ENCODE results near the gene RXRA. TPM values are rescaled to one million over a fixed set of nuclear protein-coding genes. Genes with fewer than 3 reads are reported as not detected.
A peak's percentile ranks its signal among the peaks of the same experiment; 100 is the strongest.

Gene RXRA
- total and polyA plus RNA-seq, 10 donors = 10.9 to 116 (median 81.0) TPM

- peaks cover 10 to 20% (median 15%) of the 10 kb centered on the region in 6 donors for H3K4me1 ChIP-seq
- 86 to 96% (median 93%) methylated on average over 6 to 9 of the region's 9 CpGs for WGBS, 5 donors
- peaks cover 0 to 4% (median 0%) of the 10 kb centered on the region in 8 donors for H3K9me3 ChIP-seq
- H3K27ac ChIP-seq = peak overlapping the region in 7 of 8 donors; percentile 49 to 80 (median 63)
- no peaks in the 10 kb centered on the region for H3K27me3 ChIP-seq (replicated peaks in 1 of 7)
- H3K4me3 ChIP-seq = no peak overlapping the region
- TF ChIP-seq POLR2A (IDR thresholded peaks at IDR 0.05) = no peak
- no peak for TF ChIP-seq POLR2AphosphoS5 (IDR thresholded peaks at IDR 0.05)
- TF ChIP-seq, protein P1, sequence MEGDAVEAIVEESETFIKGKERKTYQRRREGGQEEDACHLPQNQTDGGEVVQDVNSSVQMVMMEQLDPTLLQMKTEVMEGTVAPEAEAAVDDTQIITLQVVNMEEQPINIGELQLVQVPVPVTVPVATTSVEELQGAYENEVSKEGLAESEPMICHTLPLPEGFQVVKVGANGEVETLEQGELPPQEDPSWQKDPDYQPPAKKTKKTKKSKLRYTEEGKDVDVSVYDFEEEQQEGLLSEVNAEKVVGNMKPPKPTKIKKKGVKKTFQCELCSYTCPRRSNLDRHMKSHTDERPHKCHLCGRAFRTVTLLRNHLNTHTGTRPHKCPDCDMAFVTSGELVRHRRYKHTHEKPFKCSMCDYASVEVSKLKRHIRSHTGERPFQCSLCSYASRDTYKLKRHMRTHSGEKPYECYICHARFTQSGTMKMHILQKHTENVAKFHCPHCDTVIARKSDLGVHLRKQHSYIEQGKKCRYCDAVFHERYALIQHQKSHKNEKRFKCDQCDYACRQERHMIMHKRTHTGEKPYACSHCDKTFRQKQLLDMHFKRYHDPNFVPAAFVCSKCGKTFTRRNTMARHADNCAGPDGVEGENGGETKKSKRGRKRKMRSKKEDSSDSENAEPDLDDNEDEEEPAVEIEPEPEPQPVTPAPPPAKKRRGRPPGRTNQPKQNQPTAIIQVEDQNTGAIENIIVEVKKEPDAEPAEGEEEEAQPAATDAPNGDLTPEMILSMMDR (IDR thresholded peaks at IDR 0.05 in 8 of 11, conservative IDR thresholded peaks at IDR 0.05 in 3 of 11) = no peak
- H3K36me3 ChIP-seq = no peaks in the 10 kb centered on the region
- intact Hi-C loops (cut with DNase I; ENCODE audit: low total_unique reads) = no loop called here
- no peak for DNase-seq
These were observed 150.2 kb downstream of the RXRA start for GRCh38 chr9:134476272-134476941.

- Histone ChIP-seq H3K36me3 (no peaks in the 10 kb centered on the region), H3K4me3 (no peak overlapping the region), H3K27ac (peak overlapping the region in 5 of 8 donors; percentile 55 to 80 (median 69)), H3K9me3 (peaks cover 0 to 4% (median 0%) of the 10 kb centered on the region in 8 donors), H3K4me1 (peaks cover 10 to 20% (median 15%) of the 10 kb centered on the region in 6 donors), H3K27me3 (replicated peaks in 1 of 7) (no peaks in the 10 kb centered on the region)
- intact Hi-C loops (cut with DNase I; ENCODE audit: low total_unique reads) = no loop called here
- TF ChIP-seq POLR2A (IDR thresholded peaks at IDR 0.05) (no peak), POLR2AphosphoS5 (IDR thresholded peaks at IDR 0.05) (no peak)
- TF ChIP-seq, protein P1 (IDR thresholded peaks at IDR 0.05 in 8 of 11, conservative IDR thresholded peaks at IDR 0.05 in 3 of 11) = no peak
- no peak for DNase-seq
- 90 to 94% (median 92%) methylated on average over 12 to 15 of the region's 15 CpGs for WGBS, 5 donors
These were observed 150.7 kb downstream of the RXRA start for GRCh38 chr9:134476942-134477335.

GRCh38 chr9:134477342-134477925 is 151.2 kb downstream of the RXRA start:
- WGBS, 5 donors = 75 to 82% (median 78%) methylated on average over 11 to 15 of the region's 15 CpGs
- intact Hi-C loops (cut with DNase I; ENCODE audit: low total_unique reads) = no loop called here
- TF ChIP-seq, protein P1 (IDR thresholded peaks at IDR 0.05 in 8 of 11, conservative IDR thresholded peaks at IDR 0.05 in 3 of 11) = no peak
- TF ChIP-seq POLR2A (IDR thresholded peaks at IDR 0.05) = no peak
- TF ChIP-seq POLR2AphosphoS5 (IDR thresholded peaks at IDR 0.05) = no peak
- Histone ChIP-seq H3K4me1 (peaks cover 10 to 20% (median 15%) of the 10 kb centered on the region in 6 donors), H3K27me3 (replicated peaks in 1 of 7) (no peaks in the 10 kb centered on the region), H3K9me3 (peaks cover 0 to 4% (median 0%) of the 10 kb centered on the region in 8 donors), H3K4me3 (no peak overlapping the region), H3K27ac (peak overlapping the region in 5 of 8 donors; percentile 55 to 80 (median 69)), H3K36me3 (no peaks in the 10 kb centered on the region)
- DNase-seq = no peak

DNA sequence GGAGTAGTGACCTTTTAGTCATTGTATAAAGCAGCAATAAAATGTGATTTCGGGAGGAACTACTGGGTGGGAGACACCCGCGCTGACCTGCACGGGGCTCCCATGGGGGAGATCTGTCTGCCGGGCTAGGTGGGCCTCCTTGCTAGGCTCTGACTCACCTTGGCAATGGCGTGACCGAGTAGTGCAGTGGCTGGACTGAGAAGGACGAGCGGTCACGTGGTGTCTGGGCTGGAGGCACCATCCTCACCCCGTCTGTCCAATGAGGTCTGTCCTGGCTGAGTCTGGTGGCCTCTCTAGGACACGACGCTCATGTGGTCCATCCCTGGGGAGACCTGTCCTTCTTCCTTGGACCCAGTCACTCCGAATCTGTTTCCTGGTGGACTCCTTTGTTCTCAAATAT is 151.7 kb downstream of the RXRA start:
- H3K27ac ChIP-seq = peak overlapping the region in 1 of 8 donors; percentile 80
- intact Hi-C loops (cut with DNase I; ENCODE audit: low total_unique reads) = no loop called here
- no peak for TF ChIP-seq POLR2A (IDR thresholded peaks at IDR 0.05)
- TF ChIP-seq POLR2AphosphoS5 (IDR thresholded peaks at IDR 0.05) = no peak
- TF ChIP-seq, protein P1 (IDR thresholded peaks at IDR 0.05 in 8 of 11, conservative IDR thresholded peaks at IDR 0.05 in 3 of 11) = no peak
- no peaks in the 10 kb centered on the region for H3K27me3 ChIP-seq (replicated peaks in 1 of 7)
- H3K9me3 ChIP-seq = peaks cover 0 to 4% (median 0%) of the 10 kb centered on the region in 8 donors
- 90 to 96% (median 92%) methylated on average over 14 of the region's 14 CpGs for WGBS, 5 donors
- no peaks in the 10 kb centered on the region for H3K36me3 ChIP-seq
- H3K4me1 ChIP-seq = peaks cover 10 to 23% (median 15%) of the 10 kb centered on the region in 6 donors
- no peak for DNase-seq
- no peak overlapping the region for H3K4me3 ChIP-seq

Data from spleen (tissue), 11 donors.